GM12878 (cell line): ENCODE results near the gene ANKRD31. TPM values are rescaled to one million over a fixed set of nuclear protein-coding genes. Genes with fewer than 3 reads are reported as not detected.

ENCODE experiments used
- ATAC-seq: fragments of 200-7000 bp; cut with Tn5 transposase; 3 replicates; pipeline ENCODE4 v1.9.1; 2020; ENCODE audit warnings: mild to moderate bottlenecking, moderate library complexity
- BruUV-seq: library from RNA; stranded (reverse); fragments of 400-500 nt; replicated peaks from 2 replicates; lab custom pipeline; 2021; lab: Mats Ljungman, UMichigan
- CTCF ChIA-PET: fragments of 300-600 bp; sonication (Branson Sonifier 250); formaldehyde crosslinking; extraction: SDS; loops from one replicate; lab custom pipeline; 2021; ENCODE audit warnings: inconsistent platforms; lab: Yijun Ruan, JAX
- POLR2A ChIA-PET: fragments of 350-600 bp; formaldehyde crosslinking; extraction: SDS; loops from one replicate; lab custom pipeline; 2021; ENCODE audit warnings: inconsistent platforms; lab: Charles Lee
- RAD21 ChIA-PET: fragments of 300-600 bp; sonication (Branson Sonifier 250); formaldehyde crosslinking; loops from one replicate; lab custom pipeline; 2023; ENCODE audit warnings: antibody characterized with exemption; ENCODE audit not compliant: unreplicated experiment; lab: Charles Lee
- SMC1A ChIA-PET: fragments of 300-600 bp; sonication (Branson Sonifier 250); formaldehyde crosslinking; loops from one replicate; lab custom pipeline; 2023; ENCODE audit not compliant: unreplicated experiment, uncharacterized antibody; lab: Charles Lee
- DNase-seq: peaks from one replicate; pipeline ENCODE4 v3.0.0-alpha.2; 2011; ENCODE audit warnings: low read depth, low spot score
- FAIRE-seq: peaks from 3 replicates; lab custom pipeline; 2011; peaks lifted over from hg19 to GRCh38; lab: Jason Lieb, UNC
- H2AFZ ChIP-seq: 2 replicates; pipeline ENCODE4 v1.6.0; 2011; ENCODE audit warnings: low read depth, low read length, control low read depth; ENCODE audit not compliant: control insufficient read depth
- H3K27ac ChIP-seq: 2 replicates; pipeline ENCODE4 v1.5.1; 2011; ENCODE audit warnings: control low read depth; ENCODE audit not compliant: control insufficient read depth, insufficient read depth
- H3K27me3 ChIP-seq, 2 experiments: replicated peaks in 1 of 2; 2 replicates each; pipeline versions ENCODE4 v1.6.0 to v1.6.1; 2011; ENCODE audit warnings: low read length in 1 of 2; ENCODE audit not compliant: control insufficient read depth in 2 of 2, insufficient read depth in 2 of 2
- H3K36me3 ChIP-seq, 2 experiments: 2 replicates each; pipeline ENCODE4 v1.5.1; 2011; ENCODE audit warnings: low read length in 1 of 2; ENCODE audit not compliant: control insufficient read depth in 2 of 2, insufficient read depth in 2 of 2
- H3K4me1 ChIP-seq: 2 replicates; pipeline ENCODE4 v1.6.1; 2011; ENCODE audit warnings: mild to moderate bottlenecking, low read length, moderate library complexity, mixed read lengths; ENCODE audit not compliant: control insufficient read depth, insufficient read depth
- H3K4me2 ChIP-seq: 2 replicates; pipeline ENCODE4 v1.6.0; 2011; ENCODE audit warnings: control low read depth; ENCODE audit not compliant: control insufficient read depth, insufficient read depth
- H3K4me3 ChIP-seq: fragments of 200-600 bp; sonication (generic); 2 replicates; pipeline ENCODE4 v1.5.1; 2016
- H3K79me2 ChIP-seq: 2 replicates; pipeline ENCODE4 v1.6.0; 2011; ENCODE audit warnings: low read length; ENCODE audit not compliant: control insufficient read depth, insufficient read depth
- H3K9ac ChIP-seq: 2 replicates; pipeline ENCODE4 v1.8.0; 2011; ENCODE audit warnings: low read length, control low read depth, mixed read lengths; ENCODE audit not compliant: control insufficient read depth, insufficient read depth
- H3K9me3 ChIP-seq: replicated peaks from 3 replicates; pipeline ENCODE4 v1.5.1; 2011; ENCODE audit warnings: mild to moderate bottlenecking, low read length; ENCODE audit not compliant: control insufficient read depth, insufficient read depth
- H4K20me1 ChIP-seq: 2 replicates; pipeline ENCODE4 v1.6.0; 2011; ENCODE audit not compliant: control insufficient read depth, insufficient read depth
- BCL11A ChIP-seq: IDR thresholded peaks from 2 replicates; pipeline ENCODE4 v1.6.1; 2011; ENCODE audit warnings: low read depth, low read length
- EED ChIP-seq: sonication (generic); IDR thresholded peaks from 2 replicates; pipeline ENCODE4 v1.6.1; 2016; ENCODE audit warnings: antibody characterized with exemption, low read depth
- HDAC6 ChIP-seq: fragments of 200-600 bp; sonication (generic); IDR thresholded peaks from one replicate; pipeline ENCODE4 v1.8.0; 2017; ENCODE audit warnings: antibody characterized with exemption; ENCODE audit not compliant: unreplicated experiment
- MEF2A ChIP-seq: IDR thresholded peaks from 2 replicates; pipeline ENCODE4 v1.6.1; 2011; ENCODE audit warnings: low read depth, mild to moderate bottlenecking, low read length, moderate library complexity; ENCODE audit not compliant: insufficient read depth
- NFYA ChIP-seq: IDR thresholded peaks from 2 replicates; pipeline ENCODE4 v1.6.1; 2011; ENCODE audit warnings: low read depth, mild to moderate bottlenecking, low read length, improper control_type of control experiment, borderline replicate concordance
- ZBED1 ChIP-seq: IDR thresholded peaks from 2 replicates; pipeline ENCODE4 v1.6.1; 2016; ENCODE audit warnings: borderline replicate concordance
- WGBS: methylation state at CpG from one replicate; pipeline ENCODE4 v1.1.6; 2016; ENCODE audit warnings: low lambda C conversion rate; ENCODE audit not compliant: insufficient replicate concordance, insufficient coverage; ENCODE audit errors: missing lambda C conversion rate; 5-methylcytosine and 5-hydroxymethylcytosine counted together
- in situ Hi-C: fragments of 300-500 bp; cut with MboI; formaldehyde crosslinking; loops from 9 replicates; pipeline ENCODE4 v1.14.3; 2018; ENCODE audit warnings: mixed read lengths
- intact Hi-C: fragments of 100-400 bp; cut with micrococcal nuclease; formaldehyde crosslinking; loops from one replicate; pipeline ENCODE4 v1.14.2; 2022; ENCODE audit not compliant: unreplicated experiment
- polyA plus RNA-seq, 11 experiments: library from polyadenylated mRNA; depleted of rRNA in 4 of 11; unstranded in 6 of 11; stranded (reverse) in 5 of 11; fragments of >200 nt; fragmentation: Nextera tagmentation in 4 of 11; fragmentation: Illumina TruSeq in 1 of 11; extraction: Ambion mirVana in 4 of 11; extraction: Trizol in 1 of 11; gene quantifications; 1 replicate in 1 of 11; 2 replicates in 10 of 11; pipeline versions ENCODE4 v1.2.1 to v1.2.3, GENCODE V29; 2011 to 2016; ENCODE audit warnings: inconsistent platforms in 2 of 11, missing spikeins in 2 of 11, low read depth in 1 of 11
- total RNA-seq, 4 experiments: library from RNA; depleted of rRNA in 3 of 4; stranded (reverse); fragments of >200 nt in 3 of 4; fragmentation: Illumina TruSeq in 1 of 4; extraction: Trizol in 1 of 4; gene quantifications; 2 replicates each; pipeline versions ENCODE4 v1.2.1 to v1.2.3, GENCODE V29; 2013 to 2021

Gene ANKRD31
- total and polyA plus RNA-seq, 10 of the 15 experiments (the other 5 are each of a cell fraction or from before 2014, with no cell fraction given): under 0.01 to 0.10 (median 0.04) TPM; not detected in 3

GRCh38 chr5:75054134-75054930 lies 182.3 kb downstream of the ANKRD31 start:
- no peak overlapping the region for H3K9ac ChIP-seq
- peak overlapping the region; percentile 82 for H3K4me2 ChIP-seq
- H4K20me1 ChIP-seq: peaks cover 2% of the 10 kb centered on the region; the same call in 1 of the 2 replicates
- no peak for ATAC-seq
- ChIA-PET CTCF (no interaction called here), RAD21 (no interaction called here), SMC1A (no interaction called here), POLR2A (no interaction called here)
- intact Hi-C loops: no loop called here
- H3K79me2 ChIP-seq: no peaks in the 10 kb centered on the region
- in situ Hi-C loops: no loop called here
- no peak for DNase-seq
- H3K4me1 ChIP-seq: peaks cover 3% of the 10 kb centered on the region; the same call in 1 of the 2 replicates
- TF ChIP-seq NFYA (no peak), ZBED1 (no peak), MEF2A (no peak), BCL11A (no peak)
- BruUV-seq: no TSS peak
- H2AFZ ChIP-seq: no peak overlapping the region; the same call in 1 of the 2 replicates
- 50% methylated on average over 28 of the region's 28 CpGs for WGBS
- FAIRE-seq: no peak
- no peak overlapping the region for H3K27ac ChIP-seq
- H3K9me3 ChIP-seq: no peaks in the 10 kb centered on the region
- H3K27me3 ChIP-seq: peaks cover 6 to 13% of the 10 kb centered on the region in 2 experiments; a peak in 3 of 4 replicates
- H3K4me3 ChIP-seq: peak overlapping the region; percentile 73; the same call in 1 of the 2 replicates
- H3K36me3 ChIP-seq: no peaks in the 10 kb centered on the region

- no peak overlapping the region for H3K9ac ChIP-seq
- WGBS: 3% methylated on average over 74 of the region's 95 CpGs
- no peaks in the 10 kb centered on the region for H3K36me3 ChIP-seq
- ATAC-seq: peak; percentile 19
- TF ChIP-seq EED (no peak), HDAC6 (peak; percentile 93)
- TF ChIP-seq, all 136 proteins: peak for 1
- intact Hi-C loops: no loop called here
- POLR2A ChIA-PET: no interaction called here
- CTCF ChIA-PET: no interaction called here
- H3K4me1 ChIP-seq: peaks cover 9% of the 10 kb centered on the region; the same call in 1 of the 2 replicates
- in situ Hi-C loops: no loop called here
- H3K27ac ChIP-seq: no peak overlapping the region
- SMC1A ChIA-PET: no interaction called here
- H4K20me1 ChIP-seq: peaks cover 2% of the 10 kb centered on the region; the same call in 1 of the 2 replicates
- no peak for DNase-seq
- RAD21 ChIA-PET: no interaction called here
- no peaks in the 10 kb centered on the region for H3K9me3 ChIP-seq
- peak overlapping the region; percentile 82 for H3K4me2 ChIP-seq
- no TSS peak for BruUV-seq
- no peak for FAIRE-seq
- H3K79me2 ChIP-seq: no peaks in the 10 kb centered on the region
- peak overlapping the region; percentile 73 for H3K4me3 ChIP-seq
- peak overlapping the region; percentile 70 for H2AFZ ChIP-seq
- H3K27me3 ChIP-seq: peaks cover 6 to 13% of the 10 kb centered on the region in 2 experiments; a peak in 3 of 4 replicates
These were observed 183.2 kb downstream of the ANKRD31 start for GRCh38 chr5:75053304-75054133.
